ENCODE data around the gene LNP1.

Gene LNP1

DNA sequence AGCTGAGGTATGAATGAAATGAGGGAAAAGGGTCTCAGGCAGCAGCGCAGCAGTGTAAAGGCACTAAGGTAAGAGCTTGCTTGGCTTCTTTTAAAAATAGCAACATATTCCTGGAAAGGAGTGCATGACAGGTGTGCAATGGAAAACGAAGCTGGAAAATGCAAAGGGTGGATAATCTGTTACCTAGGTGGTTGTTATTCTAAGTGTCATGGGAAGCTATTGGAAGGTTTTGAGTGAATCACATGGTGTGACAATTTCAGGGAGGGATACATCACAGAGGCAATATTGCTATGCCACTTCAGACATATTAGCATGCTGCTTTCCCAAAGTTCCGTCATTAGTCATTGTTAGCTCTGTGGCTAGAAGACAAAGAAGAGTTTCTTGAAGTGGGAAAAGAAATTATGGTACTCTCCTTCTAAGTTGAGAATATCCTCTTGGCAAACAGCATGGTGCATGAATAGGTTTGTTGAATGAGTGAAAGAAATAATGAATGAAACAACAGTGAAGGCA, 62.4 kb downstream of the LNP1 start:
- H3K27me3 ChIP-seq (ENCODE audit: insufficient read depth, low read length, poor library complexity) = no peaks in the 10 kb centered on the region
- H3K4me3 ChIP-seq (ENCODE audit: low read depth in 1 of 2, low read length in 2 of 2) = no peak overlapping the region
- no peaks in the 10 kb centered on the region for H3K36me3 ChIP-seq (ENCODE audit: insufficient read depth, low read length)
- DNase-seq (no peak), ATAC-seq (ENCODE audit: insufficient read depth, low read depth) (no peak)
- H3K9ac ChIP-seq (ENCODE audit: low read depth, low read length) = no peak overlapping the region
- no peaks in the 10 kb centered on the region for H3K4me1 ChIP-seq (ENCODE audit: insufficient read depth, low read length)
- H2AFZ ChIP-seq (ENCODE audit: low read depth, low read length) = no peak overlapping the region
- TF ChIP-seq, protein P1, sequence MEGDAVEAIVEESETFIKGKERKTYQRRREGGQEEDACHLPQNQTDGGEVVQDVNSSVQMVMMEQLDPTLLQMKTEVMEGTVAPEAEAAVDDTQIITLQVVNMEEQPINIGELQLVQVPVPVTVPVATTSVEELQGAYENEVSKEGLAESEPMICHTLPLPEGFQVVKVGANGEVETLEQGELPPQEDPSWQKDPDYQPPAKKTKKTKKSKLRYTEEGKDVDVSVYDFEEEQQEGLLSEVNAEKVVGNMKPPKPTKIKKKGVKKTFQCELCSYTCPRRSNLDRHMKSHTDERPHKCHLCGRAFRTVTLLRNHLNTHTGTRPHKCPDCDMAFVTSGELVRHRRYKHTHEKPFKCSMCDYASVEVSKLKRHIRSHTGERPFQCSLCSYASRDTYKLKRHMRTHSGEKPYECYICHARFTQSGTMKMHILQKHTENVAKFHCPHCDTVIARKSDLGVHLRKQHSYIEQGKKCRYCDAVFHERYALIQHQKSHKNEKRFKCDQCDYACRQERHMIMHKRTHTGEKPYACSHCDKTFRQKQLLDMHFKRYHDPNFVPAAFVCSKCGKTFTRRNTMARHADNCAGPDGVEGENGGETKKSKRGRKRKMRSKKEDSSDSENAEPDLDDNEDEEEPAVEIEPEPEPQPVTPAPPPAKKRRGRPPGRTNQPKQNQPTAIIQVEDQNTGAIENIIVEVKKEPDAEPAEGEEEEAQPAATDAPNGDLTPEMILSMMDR (IDR thresholded peaks at IDR 0.05; ENCODE audit: borderline replicate concordance, extremely low read depth, low read length, poor library complexity, severe bottlenecking) = no peak
- TF ChIP-seq EZH2 (IDR thresholded peaks at IDR 0.05; ENCODE audit: borderline replicate concordance, low read depth, low read length, severe bottlenecking) = no peak
- no peaks in the 10 kb centered on the region for H3K79me2 ChIP-seq (ENCODE audit: insufficient read depth, low read length)
- H4K20me1 ChIP-seq (ENCODE audit: insufficient read depth, low read length) = no peaks in the 10 kb centered on the region
- H3K27ac ChIP-seq (ENCODE audit: low read length) = no peak overlapping the region
- no peak overlapping the region for H3K4me2 ChIP-seq (ENCODE audit: insufficient read depth, low read length)
- H3K9me3 ChIP-seq (ENCODE audit: insufficient read depth, low read length, severe bottlenecking) = peaks cover 4% of the 10 kb centered on the region

- H3K36me3 ChIP-seq (ENCODE audit: insufficient read depth, low read length) = no peaks in the 10 kb centered on the region
- H2AFZ ChIP-seq (ENCODE audit: low read depth, low read length) = 0 out of 2 replicates have a peak overlapping the region, but pooled peaks have one; percentile 16
- DNase-seq = no peak
- H3K4me3 ChIP-seq (ENCODE audit: low read depth in 1 of 2, low read length in 2 of 2) = no peak overlapping the region
- H3K27ac ChIP-seq (ENCODE audit: low read length) = no peak overlapping the region
- ATAC-seq (ENCODE audit: insufficient read depth, low read depth) = no peak
- H3K27me3 ChIP-seq (ENCODE audit: insufficient read depth, low read length, poor library complexity) = no peaks in the 10 kb centered on the region
- no peaks in the 10 kb centered on the region for H4K20me1 ChIP-seq (ENCODE audit: insufficient read depth, low read length)
- no peaks in the 10 kb centered on the region for H3K4me1 ChIP-seq (ENCODE audit: insufficient read depth, low read length)
- H3K9ac ChIP-seq (ENCODE audit: low read depth, low read length) = no peak overlapping the region
- no peak for TF ChIP-seq EZH2 (IDR thresholded peaks at IDR 0.05; ENCODE audit: borderline replicate concordance, low read depth, low read length, severe bottlenecking)
- TF ChIP-seq, protein P1 (IDR thresholded peaks at IDR 0.05; ENCODE audit: borderline replicate concordance, extremely low read depth, low read length, poor library complexity, severe bottlenecking) = no peak
- no peak overlapping the region for H3K4me2 ChIP-seq (ENCODE audit: insufficient read depth, low read length)
- H3K79me2 ChIP-seq (ENCODE audit: insufficient read depth, low read length) = no peaks in the 10 kb centered on the region
- peaks cover 4% of the 10 kb centered on the region for H3K9me3 ChIP-seq (ENCODE audit: insufficient read depth, low read length, severe bottlenecking)
Measured at GRCh38 chr3:100465892-100466777, 64.8 kb downstream of the LNP1 start.

GRCh38 chr3:100467133-100467532, 65.8 kb downstream of the LNP1 start:
- Histone ChIP-seq H4K20me1 (ENCODE audit: insufficient read depth, low read length) (no peaks in the 10 kb centered on the region), H3K4me1 (ENCODE audit: insufficient read depth, low read length) (no peaks in the 10 kb centered on the region), H2AFZ (ENCODE audit: low read depth, low read length) (no peak overlapping the region), H3K79me2 (ENCODE audit: insufficient read depth, low read length) (no peaks in the 10 kb centered on the region), H3K27ac (ENCODE audit: low read length) (no peak overlapping the region), H3K4me3 (ENCODE audit: low read depth in 1 of 2, low read length in 2 of 2) (no peak overlapping the region), H3K9ac (ENCODE audit: low read depth, low read length) (no peak overlapping the region), H3K4me2 (ENCODE audit: insufficient read depth, low read length) (no peak overlapping the region), H3K36me3 (ENCODE audit: insufficient read depth, low read length) (no peaks in the 10 kb centered on the region), H3K9me3 (ENCODE audit: insufficient read depth, low read length, severe bottlenecking) (peaks cover 4% of the 10 kb centered on the region), H3K27me3 (ENCODE audit: insufficient read depth, low read length, poor library complexity) (no peaks in the 10 kb centered on the region)
- no peak for ATAC-seq (ENCODE audit: insufficient read depth, low read depth)
- no peak for DNase-seq
- TF ChIP-seq EZH2 (IDR thresholded peaks at IDR 0.05; ENCODE audit: borderline replicate concordance, low read depth, low read length, severe bottlenecking) = no peak
- TF ChIP-seq, protein P1 (IDR thresholded peaks at IDR 0.05; ENCODE audit: borderline replicate concordance, extremely low read depth, low read length, poor library complexity, severe bottlenecking) = no peak
